Activated naive CD4-positive, alpha-beta T cell treated with anti-CD3 and anti-CD28 coated beads, Interleukin-2, amount 50 U/mL, for 16 hours (primary cell): Measurements from ENCODE around the gene SH2B2.
A peak's percentile ranks its signal among the peaks of the same experiment; 100 is the strongest.

ENCODE experiments used
- DNase-seq: peaks from one replicate; pipeline ENCODE4 v3.0.0-alpha.2; 2020

SH2B2 gene

DNA sequence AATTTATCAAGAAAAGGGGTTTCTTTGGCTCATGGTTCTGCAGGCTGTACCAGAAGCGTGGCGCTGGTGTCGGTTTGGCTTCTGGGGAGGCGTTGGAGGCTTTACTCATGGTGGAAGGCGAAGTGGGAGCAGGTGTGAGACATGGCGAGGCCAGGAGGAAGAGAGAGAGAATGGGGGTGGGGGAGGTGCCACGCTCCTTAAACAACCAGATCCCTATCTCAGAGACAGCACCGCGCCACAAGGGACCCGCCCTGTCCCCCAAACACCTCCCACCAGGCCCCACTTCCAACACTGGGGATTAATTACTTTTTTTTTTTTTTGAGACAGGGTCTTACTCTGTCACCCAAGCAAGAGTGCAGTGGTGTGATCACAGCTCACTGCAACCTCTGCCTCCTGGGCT lies 18.0 kb upstream of the SH2B2 start:
- no peak for DNase-seq

DNA sequence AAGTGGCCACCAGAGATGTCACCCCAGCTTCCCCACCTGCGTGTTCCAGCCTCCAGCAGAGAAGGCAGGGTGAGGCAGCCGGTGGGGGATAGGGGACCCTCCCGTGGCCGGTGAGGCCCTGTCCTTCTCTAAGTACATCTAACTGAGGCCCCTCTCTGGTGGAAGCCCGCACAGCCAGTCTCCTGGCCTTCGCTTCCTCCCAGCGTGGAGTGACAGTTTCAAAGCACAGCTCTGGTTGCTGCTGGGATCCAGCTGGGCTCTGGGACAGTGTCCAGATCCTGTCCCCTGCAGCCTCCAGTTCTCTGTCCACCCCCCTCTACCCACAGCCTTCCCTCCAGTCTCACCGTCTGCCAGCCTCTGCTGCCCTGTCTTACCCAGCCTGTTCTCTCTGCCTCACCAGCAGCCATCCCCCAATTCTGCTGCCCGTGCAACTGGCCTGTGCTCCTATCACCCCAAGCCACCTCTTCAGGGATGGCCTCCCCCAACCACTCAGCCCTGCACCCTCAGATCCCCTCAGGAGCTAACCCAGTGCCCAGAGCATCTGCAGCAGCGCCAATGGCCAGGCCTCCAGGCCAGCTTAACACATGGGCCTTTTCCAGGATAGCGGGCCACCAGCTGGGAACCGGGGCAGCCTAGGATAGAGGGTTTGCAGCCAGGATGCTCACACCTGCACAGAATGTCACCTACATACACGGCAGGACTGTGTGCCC lies 16.3 kb upstream of the SH2B2 start:
- no peak for DNase-seq

DNA sequence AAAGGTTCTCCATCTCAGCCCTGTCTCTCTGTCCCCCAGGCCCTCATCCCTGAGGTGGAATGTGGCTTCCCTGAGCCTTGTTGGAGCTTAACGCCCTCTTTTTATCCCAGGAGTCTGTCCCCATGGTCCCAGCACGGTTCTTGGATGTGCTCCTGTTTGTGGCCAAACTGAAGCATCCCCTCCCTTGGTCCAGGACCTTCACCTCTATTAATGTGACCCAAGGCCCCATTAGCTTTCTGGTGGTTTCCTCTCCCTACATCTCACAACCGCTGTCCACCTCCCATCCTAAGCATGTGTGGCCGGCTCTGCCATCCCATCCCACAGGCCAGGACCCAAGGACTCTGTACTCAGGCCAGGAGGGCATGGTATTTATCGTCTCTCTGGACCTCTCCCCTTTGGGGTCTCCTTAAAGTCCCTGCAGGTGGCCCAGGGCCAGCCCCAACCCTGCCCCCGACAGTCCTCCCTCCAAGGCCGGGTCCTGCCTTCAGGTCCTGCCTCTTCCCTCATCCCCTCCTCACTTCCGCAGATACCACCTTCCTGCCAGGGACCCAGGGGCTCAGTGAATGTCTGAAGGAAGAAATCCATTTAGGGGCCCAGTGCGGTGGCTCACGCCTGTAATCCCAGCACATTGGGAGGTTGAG lies 15.4 kb upstream of the SH2B2 start:
- DNase-seq, result no peak

DNA sequence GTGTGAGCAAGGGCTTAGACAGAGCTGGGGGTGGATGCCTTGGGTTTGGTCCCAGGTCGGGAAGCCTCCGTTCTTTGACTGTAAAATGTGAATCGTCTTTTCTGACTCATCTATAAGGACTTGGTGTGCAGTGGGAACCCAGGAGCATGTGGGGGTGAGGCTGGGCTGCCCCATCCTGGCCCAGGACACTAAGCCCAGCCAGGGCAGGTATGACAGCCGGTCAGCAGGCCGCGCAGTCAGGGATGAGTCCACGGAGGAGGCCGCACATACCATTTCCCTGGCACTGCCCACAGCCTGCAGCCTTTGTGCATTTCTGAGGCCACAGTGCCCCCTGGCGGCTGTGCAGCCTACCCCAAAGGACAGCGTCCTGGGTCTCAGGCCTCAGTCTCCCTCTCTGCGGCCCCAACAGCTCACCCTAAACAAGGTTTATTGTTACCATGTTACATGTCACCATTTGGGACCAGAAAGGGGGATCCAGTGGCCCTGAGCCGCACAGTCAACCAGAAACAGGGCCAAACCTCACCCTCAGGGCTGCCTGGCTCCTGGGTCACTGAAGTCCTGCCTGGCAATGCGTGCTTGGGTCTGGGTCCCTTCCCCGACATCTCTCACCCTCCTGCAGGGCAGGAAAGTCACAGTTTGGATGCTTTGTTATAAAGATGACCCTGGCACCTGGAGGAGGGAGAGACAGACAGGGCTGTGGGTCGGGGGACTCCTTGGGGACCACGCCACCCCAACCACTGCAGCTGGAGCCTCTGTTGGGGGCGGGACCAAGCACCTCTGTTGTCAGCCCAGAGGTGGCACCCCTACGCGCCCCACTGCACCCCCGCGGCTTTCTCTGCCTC lies 14.4 kb upstream of the SH2B2 start:
- DNase-seq, result peak; percentile 78

DNA sequence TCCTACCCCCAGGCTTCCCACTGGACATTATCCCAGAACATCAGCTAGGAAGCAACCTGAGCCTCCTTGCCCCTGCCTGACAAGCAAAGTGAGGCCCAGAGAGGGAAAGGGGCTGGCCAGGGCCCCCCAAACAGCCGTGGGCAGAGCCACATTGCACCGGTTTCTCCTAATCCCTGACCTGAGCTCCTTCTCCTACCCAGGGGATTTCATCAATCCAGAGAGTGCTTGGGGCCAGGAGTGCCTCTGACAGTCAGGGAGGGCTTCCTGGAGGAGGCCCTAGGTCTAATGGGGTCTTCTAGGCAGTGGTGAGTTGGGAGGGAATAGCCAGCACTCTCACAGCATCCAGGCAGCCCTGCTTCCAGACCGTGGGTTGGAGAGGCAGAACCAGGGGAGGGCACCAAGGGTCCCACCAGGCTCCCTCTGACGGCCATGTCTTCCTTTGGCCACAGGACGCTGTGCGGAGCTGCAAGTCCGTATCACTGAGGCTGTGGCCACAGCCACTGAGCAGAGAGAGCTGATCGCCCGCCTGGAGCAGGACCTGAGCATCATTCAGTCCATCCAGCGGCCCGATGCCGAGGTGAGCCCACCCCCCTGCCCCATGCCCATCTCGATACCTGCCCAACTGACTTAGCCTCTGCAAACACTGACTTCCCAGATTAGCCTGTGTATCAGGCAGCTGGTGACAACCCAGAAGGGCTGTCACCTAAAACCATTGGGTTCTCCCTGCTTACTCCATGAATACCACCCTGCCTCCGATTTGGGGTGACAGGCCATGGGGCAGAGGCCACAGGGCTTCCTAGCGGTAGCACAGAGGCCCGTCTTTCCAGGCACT lies 13.5 kb upstream of the SH2B2 start:
- no peak for DNase-seq

DNA sequence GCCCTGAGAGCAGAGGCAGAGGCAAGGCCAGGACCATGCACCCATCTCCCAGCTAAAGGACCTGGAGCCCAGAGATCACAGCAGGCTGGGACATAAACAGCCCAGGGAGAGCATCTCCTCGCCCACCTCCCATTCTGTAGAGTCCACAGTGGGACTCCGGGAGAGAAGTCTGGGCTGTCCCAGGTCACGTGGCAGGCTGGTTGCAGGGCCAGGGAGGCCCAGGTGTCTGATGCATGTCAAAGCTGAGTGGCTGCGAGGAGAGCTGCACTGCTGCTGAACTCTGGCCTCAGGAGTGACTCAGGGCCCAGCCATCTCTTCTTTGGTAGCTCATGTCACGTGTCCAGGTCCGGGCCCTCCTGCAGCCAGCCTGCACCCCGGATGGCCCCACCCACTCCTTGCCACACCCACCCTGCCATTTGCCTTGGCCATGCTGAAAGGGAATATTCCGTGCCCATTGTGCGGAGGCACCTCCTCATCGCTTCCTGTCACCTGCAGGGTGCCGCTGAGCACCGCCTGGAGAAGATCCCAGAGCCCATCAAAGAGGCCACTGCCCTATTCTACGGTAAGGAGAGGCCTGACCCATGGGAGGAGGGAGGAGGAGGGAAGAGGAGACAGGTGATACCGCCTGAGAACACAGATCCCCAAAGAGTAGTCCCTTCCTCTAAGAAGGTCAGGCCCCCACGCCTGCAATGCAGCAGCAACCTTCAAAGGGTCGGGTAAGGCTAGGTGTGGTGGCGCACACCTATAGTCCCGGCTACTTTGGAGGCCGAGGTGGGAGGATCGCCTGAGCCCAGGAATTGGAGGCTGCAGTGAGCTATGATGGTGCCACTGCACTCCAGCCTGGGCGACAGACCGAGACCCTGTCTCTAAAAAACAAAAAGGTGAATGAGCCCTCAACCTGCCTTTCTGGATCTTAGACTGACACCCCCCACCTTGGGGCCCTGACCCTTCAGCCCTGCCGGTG lies 12.6 kb upstream of the SH2B2 start:
- no peak for DNase-seq

DNA sequence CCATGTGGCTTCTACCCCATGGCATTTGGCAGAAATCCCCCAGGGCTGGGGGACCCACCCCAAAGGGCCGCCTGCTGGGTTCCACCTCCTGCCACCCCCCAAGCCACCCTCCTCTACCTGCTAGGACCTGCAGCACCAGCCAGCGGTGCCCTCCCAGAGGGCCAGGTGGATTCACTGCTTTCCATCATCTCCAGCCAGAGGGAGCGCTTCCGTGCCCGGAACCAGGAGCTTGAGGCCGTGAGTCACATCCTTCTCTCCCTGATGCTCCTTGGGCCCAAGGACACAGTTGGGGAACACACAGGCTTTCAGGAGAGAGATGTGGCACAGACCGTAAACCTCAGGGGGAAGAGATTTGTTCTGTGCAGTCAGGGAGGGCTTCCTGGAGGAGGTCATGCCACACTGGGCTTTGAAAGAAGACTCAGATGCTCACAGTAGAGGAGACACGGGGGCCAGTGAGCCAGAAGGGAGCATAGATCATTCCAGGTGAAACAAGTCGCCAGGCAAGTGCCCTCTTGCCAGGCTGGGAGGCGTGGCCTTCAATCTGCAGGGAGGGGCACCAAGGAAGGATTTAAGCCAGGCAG lies 11.5 kb upstream of the SH2B2 start:
- no peak for DNase-seq

DNA sequence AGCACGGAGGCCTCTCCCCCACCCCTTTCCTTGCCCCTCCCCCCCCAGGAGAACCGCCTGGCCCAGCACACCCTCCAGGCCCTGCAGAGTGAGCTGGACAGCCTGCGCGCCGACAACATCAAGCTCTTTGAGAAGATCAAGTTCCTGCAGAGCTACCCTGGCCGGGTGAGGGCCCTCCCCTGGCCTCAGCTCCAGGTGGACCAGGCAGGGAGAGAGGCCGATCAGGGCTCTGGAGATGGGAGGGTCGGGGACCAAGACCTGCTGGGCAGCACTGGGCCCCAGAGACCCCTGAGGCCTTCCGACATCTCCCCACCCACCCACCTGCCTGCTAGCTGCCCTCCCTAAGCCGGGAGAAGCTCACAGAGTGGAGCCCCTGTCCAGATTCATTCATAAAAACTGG lies 8.8 kb upstream of the SH2B2 start:
- DNase-seq, result no peak

DNA sequence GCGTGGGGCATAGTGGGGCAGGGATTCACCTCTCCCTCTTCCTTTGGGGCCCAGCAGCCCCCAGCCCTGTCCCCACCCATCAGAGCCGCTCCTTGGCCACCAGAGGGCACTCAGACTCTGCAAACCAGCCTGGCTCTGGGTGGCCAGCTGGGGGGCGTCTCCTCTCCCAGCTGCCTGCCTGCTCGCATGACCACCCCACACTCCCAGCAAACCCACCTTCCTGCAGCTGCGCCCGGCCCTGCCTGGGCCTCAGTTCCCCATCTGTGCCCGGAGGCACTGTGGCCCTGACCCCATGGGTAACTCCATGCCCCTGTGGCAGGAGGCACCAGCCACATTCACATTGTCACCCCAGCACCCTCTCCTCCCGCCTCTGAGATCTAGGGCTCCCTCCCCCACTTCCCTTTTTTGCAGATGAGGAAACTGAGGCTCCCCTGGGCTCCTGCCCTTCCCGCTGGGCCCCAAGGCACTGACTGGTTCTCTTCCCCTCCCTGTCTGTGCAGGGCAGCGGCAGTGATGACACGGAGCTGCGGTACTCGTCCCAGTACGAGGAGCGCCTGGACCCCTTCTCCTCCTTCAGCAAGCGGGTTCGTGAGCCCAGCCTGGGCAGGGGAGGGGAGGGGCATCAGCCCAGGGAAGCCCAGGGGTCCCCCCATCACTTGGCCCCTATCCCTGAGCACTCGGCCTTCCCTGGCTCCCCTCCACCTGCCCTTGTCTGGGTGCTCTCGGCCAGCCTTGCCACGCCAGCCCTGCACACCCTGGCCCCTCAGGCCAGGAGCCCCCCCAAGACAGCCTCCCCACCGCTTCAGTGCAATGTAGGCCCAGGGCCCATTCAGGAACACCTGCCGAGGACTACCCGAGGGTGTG lies 6.9 kb upstream of the SH2B2 start:
- DNase-seq, result peak; percentile 64

DNA sequence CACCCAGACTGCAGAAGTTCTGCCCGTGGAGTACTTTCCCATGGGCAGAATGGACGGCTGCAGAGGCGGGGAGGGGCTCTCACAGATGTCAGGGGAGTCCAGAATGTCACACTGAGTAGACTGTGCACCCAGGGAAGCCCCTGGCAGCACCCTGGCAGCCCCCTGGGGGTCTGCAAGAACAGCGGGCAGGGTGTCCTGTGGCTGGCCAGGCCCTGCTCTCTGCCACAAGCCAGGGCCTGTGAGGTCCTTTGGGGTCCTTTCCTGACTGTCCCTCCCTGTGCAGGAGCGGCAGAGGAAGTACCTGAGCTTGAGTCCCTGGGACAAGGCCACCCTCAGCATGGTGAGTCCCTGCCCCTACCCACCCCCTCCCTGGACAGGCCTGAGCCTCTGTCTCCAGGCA lies 6.1 kb upstream of the SH2B2 start:
- no peak for DNase-seq

DNA sequence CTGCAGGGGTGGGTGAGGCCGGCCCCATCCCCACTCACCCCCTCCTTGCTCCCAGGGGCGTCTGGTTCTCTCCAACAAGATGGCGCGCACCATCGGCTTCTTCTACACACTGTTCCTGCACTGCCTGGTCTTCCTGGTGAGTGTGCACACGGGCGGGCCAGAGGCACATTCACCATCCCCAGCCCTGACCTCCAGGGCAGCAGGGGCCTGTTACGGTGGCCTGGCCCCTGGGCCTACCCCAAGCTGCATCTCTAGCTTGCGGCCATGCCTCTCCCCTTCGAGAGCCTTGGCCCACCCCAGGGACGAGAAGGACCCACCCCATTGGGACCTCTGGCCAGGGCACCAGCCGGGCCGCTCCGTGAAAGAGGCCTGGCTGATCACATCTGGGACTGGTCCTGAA lies 4.9 kb upstream of the SH2B2 start:
- no peak for DNase-seq

DNA sequence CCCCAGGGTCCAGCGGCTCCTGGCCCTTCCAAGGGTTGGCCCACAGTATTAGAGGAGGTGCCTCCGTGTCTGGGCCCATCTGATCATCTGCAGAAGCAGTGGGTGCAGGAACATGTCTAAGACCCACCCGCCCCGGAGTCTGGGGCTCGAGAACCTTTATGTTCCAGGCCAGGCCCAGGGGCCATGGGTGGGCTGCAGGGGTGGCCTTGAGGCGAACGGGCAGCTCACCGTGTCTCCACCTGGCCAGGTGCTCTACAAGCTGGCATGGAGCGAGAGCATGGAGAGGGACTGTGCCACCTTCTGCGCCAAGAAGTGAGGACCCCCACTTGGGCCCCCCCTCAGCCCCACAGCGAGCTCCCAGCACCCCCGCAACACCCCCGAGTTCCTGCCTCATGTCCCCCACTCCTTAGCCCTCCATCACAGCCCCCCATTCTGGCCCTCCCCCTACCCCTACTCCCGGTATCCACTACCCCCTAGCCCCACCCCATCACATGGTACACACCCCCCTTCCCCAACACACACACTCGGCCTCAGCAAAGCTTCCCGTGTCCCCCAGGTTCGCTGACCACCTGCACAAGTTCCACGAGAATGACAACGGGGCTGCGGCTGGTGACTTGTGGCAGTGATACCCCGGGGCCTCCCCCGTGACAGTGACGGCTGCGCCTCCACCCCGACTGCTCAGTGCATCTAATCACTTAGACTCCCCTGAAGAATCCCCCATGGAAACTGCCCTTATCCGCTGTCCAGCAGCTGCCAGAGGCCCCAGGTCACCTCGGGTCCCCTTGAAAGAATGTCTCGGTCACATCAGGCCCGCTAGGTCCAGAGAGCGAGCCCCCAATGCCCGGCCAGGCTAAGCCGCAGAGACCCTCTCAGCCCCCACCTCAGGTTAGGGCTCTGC lies 4.0 kb upstream of the SH2B2 start:
- no peak for DNase-seq

DNA sequence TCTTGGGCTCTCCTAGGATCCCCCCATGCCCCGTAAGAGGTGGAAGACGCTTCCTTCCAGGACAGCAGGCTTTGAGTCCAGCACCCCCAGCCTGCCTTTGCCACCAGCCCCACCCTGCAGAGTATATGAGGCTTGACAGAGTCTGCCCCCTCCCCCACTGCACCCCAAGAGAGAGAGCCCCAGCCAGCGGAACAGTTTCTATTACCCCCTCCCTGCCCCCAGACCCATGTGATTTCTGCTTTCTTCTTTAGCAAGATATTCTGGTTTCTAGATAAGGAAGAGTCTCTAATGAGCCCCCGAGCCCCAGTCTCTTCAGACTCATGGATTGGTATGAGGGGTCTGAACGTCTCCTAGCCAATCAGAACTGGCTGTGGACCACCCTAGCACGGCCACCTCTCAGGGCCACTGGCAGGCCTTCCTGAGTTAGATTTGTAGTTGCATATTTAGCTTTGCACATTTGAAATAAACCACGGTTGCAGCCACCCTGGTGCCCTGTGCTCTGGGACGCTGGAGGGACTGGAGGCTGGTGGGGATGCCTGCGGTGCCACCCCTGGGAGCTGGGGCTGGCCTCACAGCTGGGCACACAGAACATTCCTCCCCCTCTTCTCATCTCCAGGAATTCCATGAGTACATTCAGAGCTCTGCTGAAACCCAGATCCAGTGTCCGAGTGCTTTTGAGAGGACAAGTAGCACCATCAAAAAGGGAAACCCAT lies 3.0 kb upstream of the SH2B2 start:
- no peak for DNase-seq

DNA sequence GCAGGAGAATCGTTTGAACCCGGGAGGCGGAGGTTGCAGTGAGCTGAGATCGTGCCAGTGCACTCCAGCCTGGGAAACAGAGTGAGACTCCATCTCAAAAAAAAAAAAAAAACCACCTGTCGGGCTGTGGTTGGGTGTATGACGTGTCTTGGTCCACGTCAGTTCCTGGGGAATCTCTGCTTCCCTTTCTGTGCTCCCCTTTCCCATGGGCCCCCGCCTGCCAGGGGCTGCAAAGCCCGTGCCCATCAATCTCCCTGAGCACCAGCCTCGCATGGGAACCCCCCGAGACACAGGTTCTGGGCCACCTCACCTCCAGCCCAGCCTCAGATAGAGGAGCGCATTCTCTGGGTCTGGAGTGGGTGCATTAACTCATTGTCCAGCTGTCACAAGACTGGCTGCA lies 2.3 kb upstream of the SH2B2 start:
- no peak for DNase-seq

DNA sequence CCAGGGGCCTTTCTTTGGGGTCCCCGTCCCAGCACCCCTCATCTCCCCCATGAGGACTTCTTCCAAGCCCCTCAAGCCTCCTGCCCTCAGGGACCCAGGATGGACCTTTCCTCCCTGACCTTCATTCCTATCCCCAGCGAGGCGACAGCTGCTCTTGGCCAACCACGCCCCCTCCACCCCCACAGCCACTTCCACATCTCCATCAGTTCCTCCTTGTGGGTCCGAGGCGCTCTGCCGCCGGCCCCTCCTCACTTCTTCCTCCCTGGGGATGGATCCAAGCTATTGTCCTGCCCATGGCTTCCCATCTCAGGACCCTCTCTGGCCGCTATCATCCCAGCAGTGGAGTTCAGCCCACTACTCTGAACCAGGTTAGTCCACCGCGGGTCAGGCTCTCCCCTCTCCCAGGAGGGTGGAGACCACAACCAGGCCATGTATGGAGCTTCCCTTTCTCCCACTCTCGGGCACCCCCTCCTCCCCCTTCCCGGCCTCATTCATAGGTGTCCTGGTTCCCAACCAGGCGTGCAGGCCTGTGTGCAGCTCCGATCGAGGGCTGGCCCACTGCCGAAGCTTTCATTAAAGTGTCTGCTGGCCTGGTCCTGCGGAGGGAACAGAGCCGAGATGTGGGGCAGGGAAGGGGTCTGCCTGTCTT lies 1.7 kb upstream of the SH2B2 start:
- no peak for DNase-seq

DNA sequence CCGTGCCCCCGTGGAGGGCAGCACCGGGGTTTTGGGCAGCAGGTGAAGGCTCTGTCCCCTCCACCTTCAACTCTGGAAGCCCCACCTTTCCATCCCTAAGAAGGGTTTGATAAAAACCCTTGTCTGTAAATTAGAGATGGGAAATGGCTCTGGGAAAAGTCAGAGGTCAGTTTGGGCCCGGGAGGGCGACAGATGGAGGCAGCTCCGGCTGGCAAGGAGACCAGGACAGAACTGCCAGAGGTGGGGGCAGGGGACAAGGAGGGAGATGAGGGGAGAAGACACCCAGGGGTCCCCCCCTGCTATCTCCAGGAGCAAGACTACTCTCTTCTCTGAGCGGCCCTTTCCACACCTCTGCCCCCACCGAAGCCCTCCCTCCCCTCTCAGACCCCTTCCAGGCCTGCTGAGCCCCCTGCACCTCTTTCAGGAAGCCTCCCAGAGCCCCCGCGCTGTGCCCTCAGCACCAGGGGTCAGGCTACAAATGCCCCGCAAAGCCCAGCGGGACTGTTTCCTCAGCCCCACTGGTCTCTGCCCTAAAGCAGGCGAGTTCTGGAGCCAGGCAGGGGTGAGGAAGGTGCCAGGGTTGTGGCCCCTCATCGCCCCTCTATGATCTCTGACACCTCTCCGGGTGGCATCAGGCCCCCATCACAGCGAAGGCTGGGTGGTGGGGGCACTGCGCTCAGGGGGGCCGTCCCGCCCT lies 980 bp upstream of the SH2B2 start:
- DNase-seq, result no peak
